ENCODE data around the gene TCP11. TPM values are rescaled to one million over a fixed set of nuclear protein-coding genes. Genes with fewer than 3 reads are reported as not detected.

The TCP11 gene
- total RNA-seq, 6 experiments from 2014 or later, result 0.31 TPM; not detected in 5

DNA sequence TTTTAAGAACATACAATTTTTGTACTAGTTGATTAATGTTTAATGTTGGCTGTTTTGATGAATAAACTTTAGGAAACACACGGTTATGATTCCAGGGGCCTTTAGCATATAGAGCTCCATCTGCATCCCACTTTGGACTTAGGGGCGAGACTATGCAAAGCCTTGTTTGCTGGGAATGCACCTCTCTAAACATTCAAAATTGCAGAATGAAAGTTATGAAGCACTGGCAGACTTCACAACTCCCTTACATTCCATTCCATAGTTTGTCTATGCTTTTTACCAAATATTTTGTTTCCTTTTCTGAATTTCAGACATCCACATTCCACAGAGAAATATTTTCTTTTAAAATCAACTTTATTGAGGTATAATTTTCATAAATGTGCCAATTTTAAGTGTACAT, 10.3 kb upstream of the TCP11 start:
- TF ChIP-seq, protein P1, sequence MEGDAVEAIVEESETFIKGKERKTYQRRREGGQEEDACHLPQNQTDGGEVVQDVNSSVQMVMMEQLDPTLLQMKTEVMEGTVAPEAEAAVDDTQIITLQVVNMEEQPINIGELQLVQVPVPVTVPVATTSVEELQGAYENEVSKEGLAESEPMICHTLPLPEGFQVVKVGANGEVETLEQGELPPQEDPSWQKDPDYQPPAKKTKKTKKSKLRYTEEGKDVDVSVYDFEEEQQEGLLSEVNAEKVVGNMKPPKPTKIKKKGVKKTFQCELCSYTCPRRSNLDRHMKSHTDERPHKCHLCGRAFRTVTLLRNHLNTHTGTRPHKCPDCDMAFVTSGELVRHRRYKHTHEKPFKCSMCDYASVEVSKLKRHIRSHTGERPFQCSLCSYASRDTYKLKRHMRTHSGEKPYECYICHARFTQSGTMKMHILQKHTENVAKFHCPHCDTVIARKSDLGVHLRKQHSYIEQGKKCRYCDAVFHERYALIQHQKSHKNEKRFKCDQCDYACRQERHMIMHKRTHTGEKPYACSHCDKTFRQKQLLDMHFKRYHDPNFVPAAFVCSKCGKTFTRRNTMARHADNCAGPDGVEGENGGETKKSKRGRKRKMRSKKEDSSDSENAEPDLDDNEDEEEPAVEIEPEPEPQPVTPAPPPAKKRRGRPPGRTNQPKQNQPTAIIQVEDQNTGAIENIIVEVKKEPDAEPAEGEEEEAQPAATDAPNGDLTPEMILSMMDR (IDR thresholded peaks at IDR 0.05), result no peak
- TF ChIP-seq POLR2A (IDR thresholded peaks at IDR 0.05), result no peak
- Histone ChIP-seq H3K9me3 (no peaks in the 10 kb centered on the region), H3K4me3 (no peak overlapping the region), H3K36me3 (no peaks in the 10 kb centered on the region), H3K27me3 (no peaks in the 10 kb centered on the region), H3K4me1 (no peaks in the 10 kb centered on the region), H3K27ac (no peak overlapping the region)
- ATAC-seq (no peak), DNase-seq (no peak)
- intact Hi-C loops (cut with DNase I), result no loop called here
- WGBS (ENCODE audit: insufficient coverage, low coverage, low lambda C conversion rate, missing lambda C conversion rate), result 65% methylated on average over 2 of the region's 2 CpGs

DNA sequence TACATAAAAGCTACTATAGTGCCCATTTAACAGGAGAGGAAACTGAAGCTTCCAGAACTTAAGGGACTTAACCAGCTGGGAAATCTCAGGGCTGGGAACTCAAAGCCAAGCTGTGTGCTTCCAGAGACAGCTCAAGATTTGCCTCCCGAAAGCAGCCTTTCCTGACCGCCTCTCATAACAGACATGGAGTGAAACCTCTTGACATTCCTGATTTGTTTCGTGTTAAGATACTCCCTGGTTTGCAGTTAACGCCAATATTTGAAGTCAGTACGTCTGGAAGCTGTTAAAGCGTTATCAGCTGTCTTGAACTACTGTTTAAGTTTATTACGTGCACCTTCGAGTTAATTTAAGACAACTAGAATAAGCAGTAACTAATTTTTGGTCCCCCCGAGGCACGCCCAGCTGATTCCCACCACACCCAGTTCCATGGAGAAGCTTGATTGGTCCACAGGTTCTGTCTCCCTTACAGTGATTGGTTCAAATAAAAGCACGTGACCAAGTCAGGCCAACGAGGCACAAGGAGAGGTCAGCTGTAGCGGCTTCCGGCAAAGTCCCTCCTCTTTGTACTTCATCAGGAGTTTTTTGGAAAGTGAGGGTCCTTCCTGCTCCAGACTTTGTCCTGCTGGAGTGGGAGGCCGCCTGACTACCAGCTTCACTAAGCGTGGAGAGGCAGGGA, 8.9 kb upstream of the TCP11 start:
- H3K4me1 ChIP-seq, result no peaks in the 10 kb centered on the region
- 69% methylated on average over 8 of the region's 16 CpGs for WGBS (ENCODE audit: insufficient coverage, low coverage, low lambda C conversion rate, missing lambda C conversion rate)
- no peak overlapping the region for H3K4me3 ChIP-seq
- DNase-seq, result no peak
- H3K27me3 ChIP-seq, result no peaks in the 10 kb centered on the region
- TF ChIP-seq, protein P1 (IDR thresholded peaks at IDR 0.05), result no peak
- intact Hi-C loops (cut with DNase I), result loop anchor here (5.0 to 10.0 kb wide), 3 partner anchors 55 to 92 kb away; no protein-coding TSS in a partner anchor
- no peaks in the 10 kb centered on the region for H3K36me3 ChIP-seq
- no peak for ATAC-seq
- no peak overlapping the region for H3K27ac ChIP-seq
- no peaks in the 10 kb centered on the region for H3K9me3 ChIP-seq

DNA sequence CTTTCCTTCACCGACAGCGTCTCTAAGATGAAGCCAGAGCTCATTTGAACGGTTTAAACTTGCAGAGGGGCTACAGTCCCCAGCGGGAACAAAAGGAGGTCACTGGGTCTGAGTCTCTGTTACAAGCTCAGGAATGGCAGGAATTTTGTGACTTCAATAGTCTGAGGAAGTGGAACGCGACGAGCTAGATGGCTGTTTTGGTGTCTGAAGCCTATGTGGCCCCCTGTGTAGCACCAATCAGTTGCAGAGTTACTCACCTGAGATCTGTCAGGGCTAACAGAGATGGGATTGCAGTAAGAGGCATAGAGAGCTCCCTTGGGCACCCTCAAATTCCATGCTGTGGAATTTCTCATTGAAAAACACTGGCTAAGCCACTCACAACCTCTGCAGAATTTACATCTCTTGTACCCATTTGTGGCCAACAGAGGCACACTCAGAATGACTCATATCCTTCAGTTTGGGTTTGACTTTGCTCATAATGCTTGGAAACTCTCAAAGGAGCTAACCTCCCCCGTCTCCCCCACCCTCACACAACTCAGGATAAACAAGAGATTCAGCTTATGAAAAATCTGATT, 7.1 kb upstream of the TCP11 start:
- H3K4me3 ChIP-seq, result no peak overlapping the region
- ATAC-seq (no peak), DNase-seq (no peak)
- H3K27me3 ChIP-seq, result no peaks in the 10 kb centered on the region
- no peaks in the 10 kb centered on the region for H3K4me1 ChIP-seq
- 72% methylated on average over 8 of the region's 8 CpGs for WGBS (ENCODE audit: insufficient coverage, low coverage, low lambda C conversion rate, missing lambda C conversion rate)
- H3K27ac ChIP-seq, result no peak overlapping the region
- intact Hi-C loops (cut with DNase I), result loop anchor here (5.0 to 10.0 kb wide), 3 partner anchors 57 to 94 kb away; no protein-coding TSS in a partner anchor
- no peak for TF ChIP-seq POLR2A (IDR thresholded peaks at IDR 0.05)
- TF ChIP-seq, protein P1 (IDR thresholded peaks at IDR 0.05), result no peak
- H3K36me3 ChIP-seq, result no peaks in the 10 kb centered on the region
- H3K9me3 ChIP-seq, result no peaks in the 10 kb centered on the region

DNA sequence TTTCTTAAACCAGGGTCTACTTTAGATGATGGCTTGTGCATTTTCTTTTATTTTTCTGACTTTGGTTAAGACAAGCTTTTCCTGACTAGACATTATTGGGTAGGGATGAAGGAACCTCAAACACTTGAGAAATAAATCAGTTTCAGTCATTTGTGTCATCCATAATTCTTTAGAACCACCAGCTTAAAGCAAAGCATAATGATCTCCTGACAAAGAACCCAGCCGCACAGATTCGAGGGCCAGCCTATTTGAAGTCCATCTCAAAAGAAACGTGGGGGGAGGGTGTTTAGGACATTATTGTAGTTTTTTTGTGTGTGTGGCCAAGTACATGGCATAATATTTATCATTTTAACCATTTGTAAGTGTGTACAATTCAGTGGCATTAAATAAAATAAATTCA, 6.3 kb upstream of the TCP11 start:
- ATAC-seq, result no peak
- WGBS (ENCODE audit: insufficient coverage, low coverage, low lambda C conversion rate, missing lambda C conversion rate), result 78% methylated on average over 3 of the region's 3 CpGs
- H3K4me3 ChIP-seq, result no peak overlapping the region
- DNase-seq, result no peak
- H3K4me1 ChIP-seq, result no peaks in the 10 kb centered on the region
- no peak for TF ChIP-seq POLR2A (IDR thresholded peaks at IDR 0.05)
- TF ChIP-seq, protein P1 (IDR thresholded peaks at IDR 0.05), result no peak
- H3K9me3 ChIP-seq, result no peaks in the 10 kb centered on the region
- H3K36me3 ChIP-seq, result no peaks in the 10 kb centered on the region
- intact Hi-C loops (cut with DNase I), result loop anchor here (5.0 to 10.0 kb wide), 3 partner anchors 57 to 95 kb away; no protein-coding TSS in a partner anchor
- H3K27ac ChIP-seq, result no peak overlapping the region
- H3K27me3 ChIP-seq, result no peaks in the 10 kb centered on the region

Data from right lobe of liver (tissue), 6 donors.